DMS 273 treated with DMSO at 0.1 percent for 48 hours (cell line): Measurements from ENCODE around the gene ALOX15B.

Experiments used
- DNase-seq: peaks from one replicate; lab custom pipeline; 2025; lab: John Stamatoyannopoulos, UW

ALOX15B gene

GRCh38 chr17:8080208-8080798, 41.4 kb downstream of the ALOX15B start:
- DNase-seq = no peak

GRCh38 chr17:8080799-8081219, 42.0 kb downstream of the ALOX15B start:
- DNase-seq = no peak

GRCh38 chr17:8081876-8082275, 43.0 kb downstream of the ALOX15B start:
- DNase-seq = no peak

GRCh38 chr17:8082292-8082691, 43.4 kb downstream of the ALOX15B start:
- DNase-seq = no peak

GRCh38 chr17:8084250-8084649, 45.4 kb downstream of the ALOX15B start:
- DNase-seq = no peak

- DNase-seq = no peak
Measured at GRCh38 chr17:8087075-8087951, 48.5 kb downstream of the ALOX15B start, which contains the start of gene ALOX12B. Gene ALOX12B (minus strand): TSS chr17:8087716. CDS start chr17:8087442, 274 bp downstream.

- DNase-seq = no peak
Measured at GRCh38 chr17:8087952-8088230, 49.0 kb downstream of the ALOX15B start.

- no peak for DNase-seq
Measured at GRCh38 chr17:8089728-8090127, 50.9 kb downstream of the ALOX15B start.

GRCh38 chr17:8091033-8091687, 52.3 kb downstream of the ALOX15B start:
- DNase-seq = no peak

GRCh38 chr17:8095361-8095760, 56.5 kb downstream of the ALOX15B start:
- no peak for DNase-seq

- DNase-seq = no peak
Measured at GRCh38 chr17:8096541-8096940, 57.7 kb downstream of the ALOX15B start.
